WERI-Rb-1 (cell line): ENCODE results near the gene HLA-DQB1.
"Not testable (repeated sequence)": the region's sequence is repeated elsewhere in the genome, so short reads cannot be mapped to it uniquely, and the experiment has no call there.

Experiments
- DNase-seq: peaks from one replicate; pipeline ENCODE4 v3.0.0-alpha.2; 2020
- H3K27ac ChIP-seq: fragments of 250-450 bp; sonication (Bioruptor Pico); 2 replicates; pipeline ENCODE4 v1.5.1; 2020; ENCODE audit warnings: mild to moderate bottlenecking, moderate library complexity
- H3K27me3 ChIP-seq: fragments of 250-450 bp; sonication (Bioruptor Pico); 2 replicates; pipeline ENCODE4 v1.5.1; 2021; ENCODE audit warnings: mild to moderate bottlenecking, low read depth, moderate library complexity; ENCODE audit not compliant: insufficient read depth, severe bottlenecking
- H3K36me3 ChIP-seq: fragments of 250-450 bp; sonication (Bioruptor Pico); 2 replicates; pipeline ENCODE4 v1.5.1; 2020; ENCODE audit warnings: mild to moderate bottlenecking, moderate library complexity
- H3K4me3 ChIP-seq: 2 replicates; pipeline ENCODE4 v1.5.1; 2011; ENCODE audit warnings: low read depth, mild to moderate bottlenecking, control low read depth, low read length
- H3K9me3 ChIP-seq: fragments of 250-450 bp; sonication (Bioruptor Pico); 2 replicates; pipeline ENCODE4 v1.5.1; 2021; ENCODE audit warnings: mild to moderate bottlenecking, moderate library complexity; ENCODE audit not compliant: severe bottlenecking
- TF ChIP-seq, protein P1 (sequence below): IDR thresholded peaks from 2 replicates; pipeline ENCODE4 v1.5.1; 2011; ENCODE audit warnings: low read depth, mild to moderate bottlenecking, control low read depth, inconsistent platforms, low read length

HLA-DQB1 gene

GRCh38 chr6:32680055-32680454, 13.6 kb upstream of the HLA-DQB1 start:
- TF ChIP-seq, protein P1, sequence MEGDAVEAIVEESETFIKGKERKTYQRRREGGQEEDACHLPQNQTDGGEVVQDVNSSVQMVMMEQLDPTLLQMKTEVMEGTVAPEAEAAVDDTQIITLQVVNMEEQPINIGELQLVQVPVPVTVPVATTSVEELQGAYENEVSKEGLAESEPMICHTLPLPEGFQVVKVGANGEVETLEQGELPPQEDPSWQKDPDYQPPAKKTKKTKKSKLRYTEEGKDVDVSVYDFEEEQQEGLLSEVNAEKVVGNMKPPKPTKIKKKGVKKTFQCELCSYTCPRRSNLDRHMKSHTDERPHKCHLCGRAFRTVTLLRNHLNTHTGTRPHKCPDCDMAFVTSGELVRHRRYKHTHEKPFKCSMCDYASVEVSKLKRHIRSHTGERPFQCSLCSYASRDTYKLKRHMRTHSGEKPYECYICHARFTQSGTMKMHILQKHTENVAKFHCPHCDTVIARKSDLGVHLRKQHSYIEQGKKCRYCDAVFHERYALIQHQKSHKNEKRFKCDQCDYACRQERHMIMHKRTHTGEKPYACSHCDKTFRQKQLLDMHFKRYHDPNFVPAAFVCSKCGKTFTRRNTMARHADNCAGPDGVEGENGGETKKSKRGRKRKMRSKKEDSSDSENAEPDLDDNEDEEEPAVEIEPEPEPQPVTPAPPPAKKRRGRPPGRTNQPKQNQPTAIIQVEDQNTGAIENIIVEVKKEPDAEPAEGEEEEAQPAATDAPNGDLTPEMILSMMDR, result no peak
- Histone ChIP-seq H3K27ac (no peak overlapping the region), H3K9me3 (peaks cover 7% of the 10 kb centered on the region), H3K4me3 (no peak overlapping the region), H3K27me3 (peaks cover 34% of the 10 kb centered on the region), H3K36me3 (no peaks in the 10 kb centered on the region)
- no peak for DNase-seq

GRCh38 chr6:32679492-32679891, 13.0 kb upstream of the HLA-DQB1 start:
- peaks cover 7% of the 10 kb centered on the region for H3K9me3 ChIP-seq
- no peak overlapping the region for H3K27ac ChIP-seq
- DNase-seq, result no peak
- H3K4me3 ChIP-seq, result no peak overlapping the region
- peaks cover 34% of the 10 kb centered on the region for H3K27me3 ChIP-seq
- H3K36me3 ChIP-seq, result no peaks in the 10 kb centered on the region
- TF ChIP-seq, protein P1, result no peak

DNA sequence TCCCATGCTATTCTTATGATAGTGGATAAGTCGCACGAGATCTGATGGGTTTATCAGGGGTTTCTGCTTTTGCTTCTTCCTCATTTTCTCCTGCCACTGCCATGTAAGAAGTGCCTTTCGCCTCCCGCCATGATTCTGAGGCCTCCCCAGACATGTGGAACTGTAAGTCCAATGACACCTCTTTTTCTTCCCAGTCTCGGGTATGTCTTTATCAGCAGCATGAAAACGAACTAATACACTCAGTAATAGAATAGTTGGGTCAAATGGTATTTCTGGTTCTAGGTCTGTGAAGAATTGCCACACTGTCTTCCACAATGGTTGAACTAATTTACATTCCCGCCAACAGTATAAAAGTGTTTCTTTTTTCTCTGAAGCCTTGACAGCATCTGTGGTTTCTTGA, 7.7 kb upstream of the HLA-DQB1 start:
- not testable (repeated sequence) for H3K36me3 ChIP-seq, H3K4me3 ChIP-seq, DNase-seq, H3K27ac ChIP-seq
- H3K9me3 ChIP-seq, result peaks cover 24% of the 10 kb centered on the region
- peaks cover 45% of the 10 kb centered on the region for H3K27me3 ChIP-seq

GRCh38 chr6:32671908-32672307, 5.5 kb upstream of the HLA-DQB1 start:
- DNase-seq, H3K4me3 ChIP-seq, H3K27ac ChIP-seq, H3K36me3 ChIP-seq: not testable (repeated sequence)
- H3K9me3 ChIP-seq, result peaks cover 20% of the 10 kb centered on the region
- H3K27me3 ChIP-seq, result peaks cover 52% of the 10 kb centered on the region

DNA sequence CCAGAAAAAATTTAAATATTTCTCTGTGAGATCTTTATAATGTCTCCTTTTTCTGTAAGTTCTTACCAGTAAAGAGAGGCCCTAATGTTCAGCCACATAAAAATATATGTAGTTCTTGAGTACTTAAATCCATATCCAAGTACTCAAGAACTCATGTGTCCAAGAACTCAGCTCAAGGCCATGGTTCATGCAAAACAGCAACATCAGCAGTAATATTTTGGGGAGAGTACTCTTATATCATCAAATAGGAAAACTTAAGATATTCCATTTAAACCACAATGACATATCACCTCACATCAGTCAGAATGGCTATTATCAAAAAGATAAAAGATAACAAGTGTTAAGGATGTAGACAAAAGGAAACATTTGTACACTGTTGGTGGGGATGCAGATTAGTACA, 3.4 kb upstream of the HLA-DQB1 start:
- peaks cover 55% of the 10 kb centered on the region for H3K27me3 ChIP-seq
- H3K4me3 ChIP-seq, result no peak overlapping the region
- TF ChIP-seq, protein P1, result no peak
- peaks cover 22% of the 10 kb centered on the region for H3K9me3 ChIP-seq
- no peaks in the 10 kb centered on the region for H3K36me3 ChIP-seq
- DNase-seq, result no peak
- no peak overlapping the region for H3K27ac ChIP-seq

- H3K27me3 ChIP-seq, result peaks cover 58% of the 10 kb centered on the region
- H3K4me3 ChIP-seq, result no peak overlapping the region
- TF ChIP-seq, protein P1, result no peak
- DNase-seq, result no peak
- H3K27ac ChIP-seq, result no peak overlapping the region
- peaks cover 22% of the 10 kb centered on the region for H3K9me3 ChIP-seq
- H3K36me3 ChIP-seq, result no peaks in the 10 kb centered on the region
These were observed 2.8 kb upstream of the HLA-DQB1 start for GRCh38 chr6:32669240-32669639.

GRCh38 chr6:32668226-32668747, 1.8 kb upstream of the HLA-DQB1 start:
- DNase-seq, result no peak
- peaks cover 58% of the 10 kb centered on the region for H3K27me3 ChIP-seq
- H3K4me3 ChIP-seq, result no peak overlapping the region
- TF ChIP-seq, protein P1, result no peak
- peaks cover 22% of the 10 kb centered on the region for H3K9me3 ChIP-seq
- H3K36me3 ChIP-seq, result no peaks in the 10 kb centered on the region
- no peak overlapping the region for H3K27ac ChIP-seq
